Activated naive CD4-positive, alpha-beta T cell treated with anti-CD3 and anti-CD28 coated beads, Interleukin-2, amount 10 ng/mL, durations not matched to agents 7 days and 5 days (primary cell): ENCODE measurements around the gene TMEM131L.
"Not testable (repeated sequence)": the region's sequence is repeated elsewhere in the genome, so short reads cannot be mapped to it uniquely, and the experiment has no call there.

Source experiments
- CTCF ChIA-PET: fragments of 350-600 bp; sonication (Branson Sonifier 250); formaldehyde crosslinking; loops from one replicate; lab custom pipeline; 2021; ENCODE audit warnings: antibody characterized with exemption; lab: Charles Lee
- DNase-seq: peaks from one replicate; pipeline ENCODE4 v3.0.0-alpha.2; 2020
- H3K27ac Mint-ChIP-seq: one replicate; pipeline ENCODE4 v1.8.0; 2021; ENCODE audit warnings: mild to moderate bottlenecking, moderate library complexity, mixed read lengths
- H3K27me3 Mint-ChIP-seq: one replicate; pipeline ENCODE4 v1.8.0; 2021; ENCODE audit warnings: mild to moderate bottlenecking, mixed read lengths
- H3K36me3 Mint-ChIP-seq: one replicate; pipeline ENCODE4 v1.8.0; 2021; ENCODE audit warnings: mixed read lengths
- H3K4me1 Mint-ChIP-seq: one replicate; pipeline ENCODE4 v1.8.0; 2021; ENCODE audit warnings: mixed read lengths
- H3K4me3 Mint-ChIP-seq: one replicate; pipeline ENCODE4 v1.8.0; 2021; ENCODE audit warnings: mild to moderate bottlenecking, moderate library complexity, mixed read lengths
- H3K9me3 Mint-ChIP-seq: one replicate; pipeline ENCODE4 v1.8.0; 2021; ENCODE audit warnings: mixed read lengths

TMEM131L gene

DNA sequence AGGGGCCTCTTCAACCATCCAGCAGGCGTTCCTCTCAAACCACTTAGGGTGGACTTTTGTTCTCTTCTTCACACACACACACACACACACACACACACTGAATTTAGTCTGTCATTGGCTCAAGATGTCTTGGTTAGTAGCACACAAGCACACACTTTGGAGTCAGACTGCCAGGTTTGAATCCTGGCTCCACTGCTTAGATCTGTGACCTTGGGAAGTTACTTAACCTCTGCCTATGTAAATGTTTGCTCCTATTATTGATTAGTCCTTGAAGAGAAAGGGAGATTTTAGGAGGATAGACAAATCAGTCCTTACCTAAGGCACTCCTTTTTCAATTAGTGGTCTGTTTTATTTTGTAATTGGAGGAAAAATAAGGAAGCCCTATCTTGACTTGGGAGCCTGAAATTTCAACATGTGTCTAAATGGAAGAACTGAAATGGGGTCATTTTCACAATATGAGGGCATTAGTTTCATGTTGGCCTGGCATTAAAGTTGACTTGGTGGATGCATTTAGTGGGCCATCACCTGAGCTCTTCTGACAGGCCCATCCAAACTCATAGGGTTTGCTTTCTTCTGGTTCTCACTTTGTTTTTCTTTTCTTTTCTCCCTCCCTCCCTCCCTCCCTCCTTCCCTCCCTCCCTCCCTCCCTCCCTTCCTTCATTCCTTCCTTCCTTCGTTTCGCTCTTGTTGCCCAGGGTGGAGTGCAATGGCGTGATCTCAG is 13.3 kb upstream of the TMEM131L start:
- DNase-seq = no peak
- peaks cover under 1% of the 10 kb centered on the region for H3K27me3 Mint-ChIP-seq
- H3K36me3 Mint-ChIP-seq = no peaks in the 10 kb centered on the region
- H3K27ac Mint-ChIP-seq = no peak overlapping the region
- CTCF ChIA-PET = interaction anchor here (1.1 to 1.6 kb wide), 2 partner anchors 13 to 310 kb away, joined by 3 to 6 read pairs; partner anchors contain the start of gene TMEM131L
- no peaks in the 10 kb centered on the region for H3K9me3 Mint-ChIP-seq
- H3K4me3 Mint-ChIP-seq = no peak overlapping the region
- peaks cover 43% of the 10 kb centered on the region for H3K4me1 Mint-ChIP-seq

DNA sequence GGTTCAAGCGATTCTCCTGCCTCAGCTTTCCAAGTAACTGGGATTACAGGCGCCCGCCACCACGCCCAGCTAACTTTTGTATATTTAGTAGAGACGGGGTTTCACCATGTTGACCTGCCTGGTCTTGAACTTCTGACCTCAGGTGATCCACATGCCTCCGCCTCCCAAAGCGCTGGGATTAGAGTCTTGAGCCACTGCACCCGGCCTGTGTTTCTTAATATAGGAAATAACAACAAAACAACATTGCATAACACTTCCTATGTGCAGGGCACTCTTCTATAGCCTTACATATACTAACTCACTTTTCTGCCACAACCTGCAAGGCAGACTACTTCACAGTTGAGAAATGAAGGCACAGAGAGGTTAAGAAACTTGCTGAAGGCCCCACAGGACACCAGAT is 12.8 kb upstream of the TMEM131L start:
- no peak overlapping the region for H3K4me3 Mint-ChIP-seq
- no peak for DNase-seq
- no peaks in the 10 kb centered on the region for H3K36me3 Mint-ChIP-seq
- CTCF ChIA-PET = interaction anchor here (1.1 kb wide), 1 partner anchor 311 kb away, joined by 3 read pairs; no protein-coding TSS in a partner anchor
- H3K27me3 Mint-ChIP-seq = peaks cover 5% of the 10 kb centered on the region
- peaks cover 40% of the 10 kb centered on the region for H3K4me1 Mint-ChIP-seq
- no peaks in the 10 kb centered on the region for H3K9me3 Mint-ChIP-seq
- H3K27ac Mint-ChIP-seq = no peak overlapping the region

GRCh38 chr4:153458969-153459368 is 7.2 kb upstream of the TMEM131L start:
- Mint-ChIP-seq H3K4me1 (peaks cover 7% of the 10 kb centered on the region), H3K27ac (no peak overlapping the region), H3K9me3 (peaks cover 2% of the 10 kb centered on the region), H3K36me3 (no peaks in the 10 kb centered on the region), H3K4me3 (no peak overlapping the region), H3K27me3 (peaks cover 5% of the 10 kb centered on the region)
- DNase-seq = no peak
- CTCF ChIA-PET = no interaction called here

- not testable (repeated sequence) for H3K27ac Mint-ChIP-seq, H3K4me3 Mint-ChIP-seq
These were observed 4.6 kb upstream of the TMEM131L start for GRCh38 chr4:153461549-153461948.

GRCh38 chr4:153464068-153464467 is 2.1 kb upstream of the TMEM131L start:
- no peak overlapping the region for H3K4me3 Mint-ChIP-seq
- peaks cover 4% of the 10 kb centered on the region for H3K27me3 Mint-ChIP-seq
- peaks cover 15% of the 10 kb centered on the region for H3K36me3 Mint-ChIP-seq
- CTCF ChIA-PET = no interaction called here
- no peak for DNase-seq
- H3K9me3 Mint-ChIP-seq = peaks cover 2% of the 10 kb centered on the region
- H3K4me1 Mint-ChIP-seq = peaks cover 30% of the 10 kb centered on the region
- no peak overlapping the region for H3K27ac Mint-ChIP-seq

More at GRCh38 chr4:153461549-153461948, 4.6 kb upstream of the TMEM131L start:
- peaks cover 21% of the 10 kb centered on the region for H3K4me1 Mint-ChIP-seq
- DNase-seq, H3K27me3 Mint-ChIP-seq, CTCF ChIA-PET, H3K36me3 Mint-ChIP-seq, H3K9me3 Mint-ChIP-seq: not testable (repeated sequence)

- Mint-ChIP-seq H3K27ac (peak overlapping the region; percentile 88), H3K4me3 (peak overlapping the region; percentile 79), H3K27me3 (peaks cover 4% of the 10 kb centered on the region), H3K36me3 (peaks cover 24% of the 10 kb centered on the region), H3K9me3 (peaks cover 2% of the 10 kb centered on the region), H3K4me1 (peaks cover 37% of the 10 kb centered on the region)
- no peak for DNase-seq
- CTCF ChIA-PET = interaction anchor here (1.0 to 3.8 kb wide), 14 partner anchors 10 to 285 kb away, joined by 3 to 40 read pairs (median 6); no protein-coding TSS in a partner anchor
These were observed 1.0 kb upstream of the TMEM131L start for GRCh38 chr4:153465140-153465539.

DNA sequence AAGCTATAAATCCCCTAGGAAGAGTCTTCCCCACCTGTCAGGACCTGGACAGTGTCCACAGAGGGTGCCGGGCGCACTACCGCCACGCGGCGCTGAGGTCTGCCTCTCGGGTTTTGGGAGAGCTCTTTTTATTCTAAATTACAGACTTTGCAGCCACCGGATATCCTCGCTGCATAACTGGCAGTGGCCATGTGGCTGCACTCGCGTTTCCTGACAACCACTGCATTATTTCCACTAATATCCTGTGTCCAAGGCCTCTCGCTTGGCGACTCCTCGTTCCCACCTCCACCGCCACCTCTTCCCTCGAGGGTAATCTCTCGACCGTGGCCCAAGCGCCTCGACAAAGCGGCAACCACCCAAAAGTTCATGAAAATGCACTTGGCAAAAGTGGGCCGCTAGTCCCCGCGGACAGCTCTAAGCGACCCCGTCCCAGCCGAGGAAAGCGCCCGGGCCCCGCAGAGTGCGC is 512 bp upstream of the TMEM131L start:
- Mint-ChIP-seq H3K27ac (peak overlapping the region; percentile 88), H3K4me1 (peaks cover 42% of the 10 kb centered on the region), H3K36me3 (peaks cover 27% of the 10 kb centered on the region), H3K4me3 (peak overlapping the region; percentile 79), H3K27me3 (peaks cover 4% of the 10 kb centered on the region), H3K9me3 (peaks cover 2% of the 10 kb centered on the region)
- DNase-seq = peak; percentile 55
- CTCF ChIA-PET = interaction anchor here (0.6 to 3.8 kb wide), 18 partner anchors 11 to 285 kb away, joined by 3 to 40 read pairs (median 4); no protein-coding TSS in a partner anchor

- peak overlapping the region; percentile 95 for H3K27ac Mint-ChIP-seq
- peaks cover 39% of the 10 kb centered on the region for H3K36me3 Mint-ChIP-seq
- peaks cover 4% of the 10 kb centered on the region for H3K27me3 Mint-ChIP-seq
- peaks cover 56% of the 10 kb centered on the region for H3K4me1 Mint-ChIP-seq
- CTCF ChIA-PET = interaction anchor here (0.8 to 3.8 kb wide), 28 partner anchors 10 to 325 kb away, joined by 3 to 40 read pairs (median 4); partner anchors contain the start of gene MND1
- no peaks in the 10 kb centered on the region for H3K9me3 Mint-ChIP-seq
- DNase-seq = peak; percentile 66
- peak overlapping the region; percentile 96 for H3K4me3 Mint-ChIP-seq
These were observed 1.1 kb downstream of the TMEM131L start for GRCh38 chr4:153466949-153467896.

DNA sequence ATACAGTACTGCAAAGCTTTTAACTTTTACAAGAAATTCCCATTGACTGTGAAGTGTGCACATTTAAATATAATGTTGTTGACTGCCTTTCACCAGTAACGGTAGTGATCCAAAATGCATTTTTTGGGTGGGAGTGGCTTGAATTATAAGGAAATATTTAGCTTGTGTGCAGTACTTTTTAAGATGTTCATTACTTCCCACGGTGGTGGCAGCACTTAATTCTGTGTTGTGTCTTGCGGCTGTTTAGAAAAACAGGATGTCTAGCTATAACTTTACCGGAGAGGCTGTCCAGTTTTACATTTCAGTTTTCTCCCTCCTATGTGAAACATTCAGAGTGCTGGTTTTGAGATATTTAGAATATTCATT is 1.7 kb downstream of the TMEM131L start:
- Mint-ChIP-seq H3K4me1 (peaks cover 63% of the 10 kb centered on the region), H3K27me3 (peaks cover 4% of the 10 kb centered on the region), H3K4me3 (peak overlapping the region; percentile 96), H3K27ac (peak overlapping the region; percentile 95), H3K9me3 (no peaks in the 10 kb centered on the region), H3K36me3 (peaks cover 44% of the 10 kb centered on the region)
- DNase-seq = peak; percentile 48
- CTCF ChIA-PET = interaction anchor here (0.8 to 3.8 kb wide), 20 partner anchors 10 to 325 kb away, joined by 3 to 40 read pairs (median 5); partner anchors contain the start of gene MND1

DNA sequence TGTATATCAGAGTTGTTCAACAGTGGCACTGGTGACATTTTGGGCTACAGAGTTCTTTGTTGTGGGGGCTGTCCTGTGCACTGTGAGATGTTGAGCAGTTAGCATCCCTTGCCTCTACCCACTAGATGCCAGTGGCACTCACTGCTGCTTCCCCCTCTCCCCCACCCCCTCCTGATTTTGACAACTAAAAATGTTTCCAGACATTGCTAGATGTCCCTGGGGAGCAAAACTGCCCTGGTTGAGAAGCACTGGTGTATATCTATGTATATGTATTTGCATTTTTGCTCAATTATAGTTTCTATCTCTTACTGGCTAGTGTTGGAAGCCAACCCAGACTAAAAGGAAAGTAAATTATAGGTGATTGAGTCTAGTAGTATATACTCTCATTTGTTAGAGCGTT is 2.4 kb downstream of the TMEM131L start:
- Mint-ChIP-seq H3K4me1 (peaks cover 67% of the 10 kb centered on the region), H3K9me3 (no peaks in the 10 kb centered on the region), H3K27ac (peak overlapping the region; percentile 95), H3K36me3 (peaks cover 51% of the 10 kb centered on the region), H3K4me3 (peak overlapping the region; percentile 96), H3K27me3 (peaks cover 4% of the 10 kb centered on the region)
- DNase-seq = peak; percentile 42
- CTCF ChIA-PET = interaction anchor here (0.7 to 3.5 kb wide), 19 partner anchors 9 to 124 kb away, joined by 3 to 28 read pairs (median 4); partner anchors contain the start of gene MND1

DNA sequence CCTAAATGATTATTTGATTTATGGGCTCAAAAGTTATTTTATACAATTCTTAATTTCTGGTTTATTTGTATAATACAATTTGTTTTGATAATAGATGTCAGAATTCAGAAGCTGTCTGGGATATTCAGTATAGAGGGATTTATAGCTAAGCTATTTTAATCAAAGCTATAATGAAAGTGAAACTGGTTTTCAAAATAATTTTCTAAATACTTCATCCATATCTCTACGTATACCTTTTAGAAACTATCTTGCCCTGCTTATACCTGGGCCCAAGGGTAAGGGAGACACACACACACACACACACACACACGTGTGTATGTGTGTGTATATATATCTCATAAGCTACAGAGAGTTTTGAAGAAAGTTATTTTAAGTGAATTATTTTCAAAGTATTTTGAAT is 2.9 kb downstream of the TMEM131L start:
- Mint-ChIP-seq H3K4me3 (peak overlapping the region; percentile 96), H3K27me3 (peaks cover 4% of the 10 kb centered on the region), H3K36me3 (peaks cover 56% of the 10 kb centered on the region), H3K27ac (peak overlapping the region; percentile 95), H3K9me3 (no peaks in the 10 kb centered on the region), H3K4me1 (peaks cover 72% of the 10 kb centered on the region)
- no peak for DNase-seq
- CTCF ChIA-PET = interaction anchor here (0.7 to 3.0 kb wide), 10 partner anchors 17 to 109 kb away, joined by 3 to 24 read pairs (median 4); no protein-coding TSS in a partner anchor

- Mint-ChIP-seq H3K4me1 (peaks cover 69% of the 10 kb centered on the region), H3K27ac (peak overlapping the region; percentile 95), H3K36me3 (peaks cover 68% of the 10 kb centered on the region), H3K4me3 (peak overlapping the region; percentile 96)
- H3K9me3 Mint-ChIP-seq, H3K27me3 Mint-ChIP-seq: not testable (repeated sequence)
- DNase-seq = peak; percentile 47
- CTCF ChIA-PET = interaction anchor here (1.1 to 3.0 kb wide), 4 partner anchors 9 to 102 kb away, joined by 3 to 8 read pairs (median 7); no protein-coding TSS in a partner anchor
These were observed 5.0 kb downstream of the TMEM131L start for GRCh38 chr4:153471071-153471697.

- Mint-ChIP-seq H3K9me3 (no peaks in the 10 kb centered on the region), H3K4me1 (peaks cover 70% of the 10 kb centered on the region), H3K27ac (peak overlapping the region; percentile 95), H3K4me3 (peak overlapping the region; percentile 96), H3K36me3 (peaks cover 68% of the 10 kb centered on the region), H3K27me3 (no peaks in the 10 kb centered on the region)
- CTCF ChIA-PET = interaction anchor here (1.2 to 3.0 kb wide), 3 partner anchors 10 to 102 kb away, joined by 3 to 8 read pairs (median 7); no protein-coding TSS in a partner anchor
- peak; percentile 59 for DNase-seq
These were observed 5.5 kb downstream of the TMEM131L start for GRCh38 chr4:153471698-153472093.
